Panc1 (cell line): Measurements from ENCODE around the gene SRRT. TPM values are rescaled to one million over a fixed set of nuclear protein-coding genes. Genes with fewer than 3 reads are reported as not detected.

ENCODE experiments used
- ATAC-seq: fragments of 200-7000 bp; cut with Tn5 transposase; 2 replicates; pipeline ENCODE4 v1.9.1; 2020; ENCODE audit warnings: mild to moderate bottlenecking, moderate library complexity
- BruUV-seq: library from RNA; stranded (reverse); fragments of 400-500 nt; replicated peaks from 2 replicates; lab custom pipeline; 2021; lab: Mats Ljungman, UMichigan
- CTCF ChIA-PET: fragments of 300-600 bp; sonication (Branson Sonifier 250); formaldehyde crosslinking; loops from one replicate; lab custom pipeline; 2022; ENCODE audit warnings: antibody characterized with exemption; lab: Charles Lee
- POLR2A ChIA-PET: fragments of 300-600 bp; sonication (Branson Sonifier 250); formaldehyde crosslinking; loops from one replicate; lab custom pipeline; 2022; ENCODE audit warnings: antibody characterized with exemption; lab: Charles Lee
- DNase-seq: peaks from one replicate; pipeline ENCODE4 v3.0.0-alpha.2; 2010; ENCODE audit warnings: low read depth, low spot score
- H3K27ac ChIP-seq: 2 replicates; pipeline ENCODE4 v1.5.1; 2011; ENCODE audit warnings: mild to moderate bottlenecking, low read length, inconsistent platforms
- H3K27me3 ChIP-seq: fragments of 200-500 bp; sonication (Bioruptor generic); 2 replicates; pipeline ENCODE4 v1.6.0; 2014; ENCODE audit warnings: low read length, inconsistent platforms; ENCODE audit not compliant: control insufficient read depth, insufficient read depth
- H3K36me3 ChIP-seq: fragments of 200-500 bp; sonication (Bioruptor generic); 2 replicates; pipeline ENCODE4 v1.5.1; 2014; ENCODE audit warnings: inconsistent platforms, mild to moderate bottlenecking, low read length, moderate library complexity; ENCODE audit not compliant: control insufficient read depth, insufficient read depth
- H3K4me1 ChIP-seq: 2 replicates; pipeline ENCODE4 v1.5.1; 2011; ENCODE audit warnings: inconsistent platforms, mild to moderate bottlenecking, low read length, moderate library complexity; ENCODE audit not compliant: control insufficient read depth, insufficient read depth
- H3K4me3 ChIP-seq, 2 experiments: 2 replicates each; pipeline ENCODE4 v1.5.1; 2011 to 2012; ENCODE audit warnings: low read depth in 2 of 2, low read length in 2 of 2, mild to moderate bottlenecking in 2 of 2, inconsistent platforms in 1 of 2, moderate library complexity in 1 of 2
- H3K9me3 ChIP-seq: fragments of 200-500 bp; sonication (Bioruptor generic); 2 replicates; pipeline ENCODE4 v1.5.1; 2014; ENCODE audit warnings: low read depth, mild to moderate bottlenecking, inconsistent platforms, low read length, moderate library complexity; ENCODE audit not compliant: control insufficient read depth, insufficient read depth
- CTCF ChIP-seq: fragments of 450-650 bp; IDR thresholded peaks from 2 replicates; pipeline ENCODE4 v1.5.1; 2017; ENCODE audit warnings: mild to moderate bottlenecking
- POLR2AphosphoS5 ChIP-seq: IDR thresholded peaks from 2 replicates; pipeline ENCODE4 v1.6.1; 2012; ENCODE audit warnings: mild to moderate bottlenecking, low read depth, low read length, moderate library complexity
- REST ChIP-seq, 2 experiments: IDR thresholded peaks; 2 replicates each; pipeline ENCODE4 v1.6.1; 2011 to 2012; ENCODE audit warnings: low read depth in 2 of 2, control low read depth in 1 of 2, low read length in 1 of 2, mild to moderate bottlenecking in 1 of 2, moderate library complexity in 1 of 2; ENCODE audit not compliant: insufficient read depth in 1 of 2
- SIN3A ChIP-seq: IDR thresholded peaks from 2 replicates; pipeline ENCODE4 v1.6.1; 2012; ENCODE audit warnings: low read depth, mild to moderate bottlenecking, low read length, moderate library complexity, borderline replicate concordance; ENCODE audit not compliant: insufficient read depth
- TCF7L2 ChIP-seq: IDR thresholded peaks from 2 replicates; pipeline ENCODE4 v1.6.1; 2011; ENCODE audit warnings: mild to moderate bottlenecking, low read depth, low read length, inconsistent platforms
- in situ Hi-C: cut with HindIII; loops from 2 replicates; pipeline ENCODE4 v1.10.0; 2016; ENCODE audit warnings: low sequenced_read_pairs, low pct_unique_long_range_greater_than_20kb
- intact Hi-C: fragments of 100-400 bp; cut with micrococcal nuclease; formaldehyde crosslinking; loops from one replicate; pipeline ENCODE4 v1.10.0; 2022; ENCODE audit not compliant: unreplicated experiment
- total RNA-seq: library from RNA; stranded (reverse); gene quantifications from one replicate; pipeline ENCODE4 v1.2.1, GENCODE V29; 2021; ENCODE audit not compliant: unreplicated experiment

Gene SRRT
- total RNA-seq, 1 experiment from 2014 or later = 248 TPM

GRCh38 chr7:100878013-100878412 is 3.1 kb downstream of the SRRT start:
- DNase-seq (no peak), ATAC-seq (no peak)
- peaks cover 8% of the 10 kb centered on the region for H3K4me1 ChIP-seq
- no TSS peak for BruUV-seq
- no peaks in the 10 kb centered on the region for H3K27me3 ChIP-seq
- ChIA-PET POLR2A (no interaction called here), CTCF (no interaction called here)
- no peak for TF ChIP-seq TCF7L2
- no peak for TF ChIP-seq CTCF
- TF ChIP-seq POLR2AphosphoS5 = no peak
- TF ChIP-seq SIN3A = no peak
- no peak for TF ChIP-seq REST (IDR thresholded peaks at IDR 0.05; ENCODE audit: insufficient read depth in 1 of 2, low read depth in 2 of 2, low read length in 1 of 2)
- intact Hi-C loops (no loop called here), in situ Hi-C loops (no loop called here)
- no peaks in the 10 kb centered on the region for H3K9me3 ChIP-seq
- no peak overlapping the region for H3K4me3 ChIP-seq
- H3K27ac ChIP-seq = no peak overlapping the region
- peaks cover under 1% of the 10 kb centered on the region for H3K36me3 ChIP-seq

GRCh38 chr7:100878685-100879084 is 3.8 kb downstream of the SRRT start:
- no peak for TF ChIP-seq REST (IDR thresholded peaks at IDR 0.05; ENCODE audit: insufficient read depth in 1 of 2, low read depth in 2 of 2, low read length in 1 of 2)
- POLR2A ChIA-PET = no interaction called here

More at GRCh38 chr7:100878685-100879084, 3.8 kb downstream of the SRRT start:
- Histone ChIP-seq H3K36me3 (peaks cover 7% of the 10 kb centered on the region), H3K4me1 (peaks cover 8% of the 10 kb centered on the region), H3K27me3 (no peaks in the 10 kb centered on the region), H3K4me3 (no peak overlapping the region), H3K27ac (no peak overlapping the region), H3K9me3 (no peaks in the 10 kb centered on the region)
- intact Hi-C loops (no loop called here), in situ Hi-C loops (no loop called here)
- CTCF ChIA-PET = no interaction called here
- DNase-seq = no peak
- BruUV-seq = no TSS peak
- ATAC-seq = no peak
